ENCODE data around the gene NDUFB7. TPM values are rescaled to one million over a fixed set of nuclear protein-coding genes. Genes with fewer than 3 reads are reported as not detected.
"Not testable (repeated sequence)": the region's sequence is repeated elsewhere in the genome, so short reads cannot be mapped to it uniquely, and the experiment has no call there.

The NDUFB7 gene
- 280 TPM for total RNA-seq

GRCh38 chr19:14571695-14572490, at the start of gene NDUFB7:
NDUFB7 (minus strand) TSS chr19:14572066; CDS start chr19:14572000, 66 bp downstream.
- peak; percentile 96 for DNase-seq

GRCh38 chr19:14619404-14619803, 47.5 kb upstream of the NDUFB7 start:
- no peak for DNase-seq

- no peak for DNase-seq
These were observed 44.5 kb upstream of the NDUFB7 start for GRCh38 chr19:14616407-14616806.

GRCh38 chr19:14615623-14616022, 43.8 kb upstream of the NDUFB7 start:
- DNase-seq, result no peak

- peak; percentile 1 for DNase-seq
These were observed 42.2 kb upstream of the NDUFB7 start for GRCh38 chr19:14614099-14614412.

- not testable (repeated sequence) for DNase-seq
These were observed 41.7 kb upstream of the NDUFB7 start for GRCh38 chr19:14613399-14614098.

- DNase-seq, result no peak
These were observed 40.8 kb upstream of the NDUFB7 start for GRCh38 chr19:14612657-14613056.

- DNase-seq, result not testable (repeated sequence)
These were observed 40.4 kb upstream of the NDUFB7 start for GRCh38 chr19:14612242-14612641.

GRCh38 chr19:14611051-14611450, 39.2 kb upstream of the NDUFB7 start:
- DNase-seq, result no peak

GRCh38 chr19:14606627-14607026, 34.8 kb upstream of the NDUFB7 start:
- no peak for DNase-seq

- no peak for DNase-seq
These were observed 32.1 kb upstream of the NDUFB7 start for GRCh38 chr19:14603990-14604387.

- DNase-seq, result no peak
These were observed 27.8 kb upstream of the NDUFB7 start for GRCh38 chr19:14599548-14600147.

GRCh38 chr19:14595558-14595957, 23.7 kb upstream of the NDUFB7 start:
- DNase-seq, result no peak

- not testable (repeated sequence) for DNase-seq
These were observed 17.6 kb upstream of the NDUFB7 start for GRCh38 chr19:14589433-14589832.

- not testable (repeated sequence) for DNase-seq
These were observed 13.3 kb upstream of the NDUFB7 start for GRCh38 chr19:14585187-14585586.

GRCh38 chr19:14584372-14584771, 12.5 kb upstream of the NDUFB7 start:
- DNase-seq, result not testable (repeated sequence)

GRCh38 chr19:14582894-14583340, 11.1 kb upstream of the NDUFB7 start, which contains the start of gene CLEC17A:
CLEC17A (plus strand) TSS chr19:14583084; CDS start chr19:14583161, 77 bp downstream.
- DNase-seq, result no peak

- no peak for DNase-seq
These were observed 8.9 kb upstream of the NDUFB7 start for GRCh38 chr19:14580623-14581237.

GRCh38 chr19:14577885-14578427, 6.1 kb upstream of the NDUFB7 start:
- DNase-seq, result no peak

- DNase-seq, result no peak
These were observed 5.4 kb upstream of the NDUFB7 start for GRCh38 chr19:14577264-14577663.

- no peak for DNase-seq
These were observed 4.5 kb upstream of the NDUFB7 start for GRCh38 chr19:14576363-14576762.

- no peak for DNase-seq
These were observed 3.6 kb upstream of the NDUFB7 start for GRCh38 chr19:14575428-14575980.

Data from tongue (tissue), 2 donors.